Measurements from ENCODE around the gene CDH16. TPM values are rescaled to one million over a fixed set of nuclear protein-coding genes. Genes with fewer than 3 reads are reported as not detected.

The CDH16 gene
- total and polyA plus RNA-seq, 7 donors, result 0.19 to 0.60 TPM; not detected in 5

- peak overlapping the region in 3 of 4 donors; percentile 17 to 85 (median 65) for H3K4me3 ChIP-seq
- no peaks in the 10 kb centered on the region for H3K27me3 ChIP-seq
- TF ChIP-seq POLR2AphosphoS5 (IDR thresholded peaks at IDR 0.05) (peak; percentile 60 to 84 (median 78)), EP300 (IDR thresholded peaks at IDR 0.05) (no peak), POLR2A (IDR thresholded peaks at IDR 0.05) (no peak)
- H3K9me3 ChIP-seq, result no peaks in the 10 kb centered on the region
- H3K36me3 ChIP-seq, result peaks cover 0 to 11% (median 7%) of the 10 kb centered on the region in 4 donors
- 66 to 79% methylated on average over 18 of the region's 18 CpGs for WGBS, 2 donors
- intact Hi-C loops (cut with DNase I), result no loop called here
- DNase-seq, result peak; percentile 90
- peaks cover 0 to 69% (median 51%) of the 10 kb centered on the region in 4 donors for H3K4me1 ChIP-seq
- H3K27ac ChIP-seq, result peak overlapping the region; percentile 81 to 96 (median 90)
Observed at GRCh38 chr16:66923247-66923731, 4.6 kb upstream of the CDH16 start.

- H3K9me3 ChIP-seq, result no peaks in the 10 kb centered on the region
- TF ChIP-seq EP300 (IDR thresholded peaks at IDR 0.05) (no peak), POLR2A (IDR thresholded peaks at IDR 0.05) (no peak), CTCF (IDR thresholded peaks at IDR 0.05) (no peak), POLR2AphosphoS5 (IDR thresholded peaks at IDR 0.05) (no peak)
- no peak overlapping the region for H3K4me3 ChIP-seq
- no peaks in the 10 kb centered on the region for H3K27me3 ChIP-seq
- peaks cover 0 to 11% (median 7%) of the 10 kb centered on the region in 4 donors for H3K36me3 ChIP-seq
- 65 to 80% methylated on average over 42 of the region's 42 CpGs for WGBS, 2 donors
- H3K4me1 ChIP-seq, result peaks cover 0 to 66% (median 46%) of the 10 kb centered on the region in 4 donors
- intact Hi-C loops (cut with DNase I), result no loop called here
- DNase-seq, result no peak
- peak overlapping the region; percentile 81 to 96 (median 90) for H3K27ac ChIP-seq
Observed at GRCh38 chr16:66921729-66922450, 3.2 kb upstream of the CDH16 start.

GRCh38 chr16:66920924-66921680 is 2.4 kb upstream of the CDH16 start:
- 74 to 77% methylated on average over 9 of the region's 9 CpGs for WGBS, 2 donors
- no peaks in the 10 kb centered on the region for H3K9me3 ChIP-seq
- H3K4me1 ChIP-seq, result peaks cover 0 to 58% (median 40%) of the 10 kb centered on the region in 4 donors
- TF ChIP-seq CTCF (IDR thresholded peaks at IDR 0.05), result no peak
- no peak for TF ChIP-seq POLR2A (IDR thresholded peaks at IDR 0.05)
- TF ChIP-seq POLR2AphosphoS5 (IDR thresholded peaks at IDR 0.05), result no peak
- no peak for TF ChIP-seq EP300 (IDR thresholded peaks at IDR 0.05)
- DNase-seq, result no peak
- intact Hi-C loops (cut with DNase I), result no loop called here
- peak overlapping the region in 1 of 4 donors; percentile 96 for H3K27ac ChIP-seq
- H3K36me3 ChIP-seq, result peaks cover 0 to 11% (median 7%) of the 10 kb centered on the region in 4 donors
- no peaks in the 10 kb centered on the region for H3K27me3 ChIP-seq
- H3K4me3 ChIP-seq, result no peak overlapping the region

- Histone ChIP-seq H3K9me3 (no peaks in the 10 kb centered on the region), H3K27ac (peak overlapping the region in 1 of 4 donors; percentile 96), H3K27me3 (no peaks in the 10 kb centered on the region), H3K36me3 (peaks cover 0 to 11% (median 7%) of the 10 kb centered on the region in 4 donors), H3K4me3 (no peak overlapping the region), H3K4me1 (peaks cover 0 to 49% (median 31%) of the 10 kb centered on the region in 4 donors)
- DNase-seq, result no peak
- 62 to 65% methylated on average over 2 of the region's 2 CpGs for WGBS, 2 donors
- intact Hi-C loops (cut with DNase I), result no loop called here
- TF ChIP-seq POLR2AphosphoS5 (IDR thresholded peaks at IDR 0.05), result no peak
- no peak for TF ChIP-seq EP300 (IDR thresholded peaks at IDR 0.05)
- TF ChIP-seq POLR2A (IDR thresholded peaks at IDR 0.05), result no peak
- TF ChIP-seq CTCF (IDR thresholded peaks at IDR 0.05), result no peak
Observed at GRCh38 chr16:66920299-66920590, 1.6 kb upstream of the CDH16 start.

All from sigmoid colon (tissue), 7 donors.